Naive thymus-derived CD4-positive, alpha-beta T cell (primary cell): ENCODE results near the gene ATAT1. TPM values are rescaled to one million over a fixed set of nuclear protein-coding genes. Genes with fewer than 3 reads are reported as not detected.
A peak's percentile ranks its signal among the peaks of the same experiment; 100 is the strongest.

Experiments
- ATAC-seq: fragments of 150-1000 bp; cut with Tn5 transposase; 2 replicates; pipeline ENCODE4 v1.10.0; 2021; ENCODE audit warnings: mild to moderate bottlenecking, moderate library complexity
- CTCF ChIA-PET: fragments of 350-600 bp; sonication (Branson Sonifier 250); formaldehyde crosslinking; loops from one replicate; lab custom pipeline; 2021; ENCODE audit warnings: antibody characterized with exemption; lab: Charles Lee
- POLR2A ChIA-PET: fragments of 350-600 bp; sonication (Branson Sonifier 250); formaldehyde crosslinking; loops from one replicate; lab custom pipeline; 2021; ENCODE audit warnings: antibody characterized with exemption, inconsistent platforms; lab: Charles Lee
- DNase-seq, 9 donors: peaks; one replicate each; pipeline versions ENCODE4 v3.0.0 to v3.0.0-alpha.2; 2020 to 2022; ENCODE audit warnings: mixed read lengths in 1 of 9
- H3K27ac ChIP-seq: one replicate; pipeline ENCODE4 v1.7.0; 2013; ENCODE audit warnings: mild to moderate bottlenecking, low read depth, low read length, moderate library complexity
- H3K27me3 ChIP-seq, 2 donors: one replicate each; pipeline ENCODE4 v1.7.0; 2013; ENCODE audit warnings: low read length in 2 of 2, mild to moderate bottlenecking in 2 of 2, moderate library complexity in 2 of 2; ENCODE audit not compliant: control insufficient read depth in 2 of 2, insufficient read depth in 2 of 2
- H3K36me3 ChIP-seq, 3 experiments: 1 replicate in 2 of 3; 2 replicates in 1 of 3; pipeline ENCODE4 v1.7.0; 2013; ENCODE audit warnings: low read length in 3 of 3, mild to moderate bottlenecking in 3 of 3, moderate library complexity in 1 of 3; ENCODE audit not compliant: insufficient read depth in 3 of 3, control insufficient read depth in 2 of 3
- H3K4me1 ChIP-seq, 2 donors: one replicate each; pipeline ENCODE4 v1.7.0; 2013; ENCODE audit warnings: low read length in 2 of 2, mild to moderate bottlenecking in 2 of 2, moderate library complexity in 1 of 2; ENCODE audit not compliant: control insufficient read depth in 2 of 2, insufficient read depth in 2 of 2
- H3K4me3 ChIP-seq: 2 replicates; pipeline ENCODE4 v1.7.0; 2013; ENCODE audit warnings: mild to moderate bottlenecking, low read length
- H3K9me3 ChIP-seq, 3 experiments: 1 replicate in 2 of 3; 2 replicates in 1 of 3; pipeline ENCODE4 v1.7.0; 2013; ENCODE audit warnings: low read length in 3 of 3; ENCODE audit not compliant: control insufficient read depth in 2 of 3
- H3K27ac Mint-ChIP-seq, 9 donors: one replicate each; pipeline ENCODE4 v1.8.0; 2020 to 2022; ENCODE audit warnings: mixed read lengths in 9 of 9, mild to moderate bottlenecking in 8 of 9, moderate library complexity in 5 of 9, inconsistent platforms in 2 of 9
- H3K27me3 Mint-ChIP-seq, 5 donors: one replicate each; pipeline ENCODE4 v1.8.0; 2021 to 2022; ENCODE audit warnings: mixed read lengths in 5 of 5, mild to moderate bottlenecking in 1 of 5
- H3K36me3 Mint-ChIP-seq, 5 donors: one replicate each; pipeline ENCODE4 v1.8.0; 2020 to 2022; ENCODE audit warnings: mixed read lengths in 5 of 5, mild to moderate bottlenecking in 3 of 5, inconsistent platforms in 1 of 5
- H3K4me1 Mint-ChIP-seq, 7 donors: one replicate each; pipeline ENCODE4 v1.8.0; 2020 to 2022; ENCODE audit warnings: mixed read lengths in 7 of 7, mild to moderate bottlenecking in 3 of 7, inconsistent platforms in 1 of 7
- H3K4me3 Mint-ChIP-seq, 10 donors: one replicate each; pipeline ENCODE4 v1.8.0; 2020 to 2022; ENCODE audit warnings: mild to moderate bottlenecking in 10 of 10, mixed read lengths in 10 of 10, moderate library complexity in 6 of 10, inconsistent platforms in 2 of 10
- H3K9me3 Mint-ChIP-seq, 11 donors: one replicate each; pipeline ENCODE4 v1.8.0; 2020 to 2022; ENCODE audit warnings: mixed read lengths in 11 of 11, mild to moderate bottlenecking in 4 of 11, inconsistent platforms in 1 of 11, moderate library complexity in 1 of 11
- intact Hi-C, 2 donors: fragments of 100-400 bp; cut with micrococcal nuclease; formaldehyde crosslinking; loops; one replicate each; pipeline ENCODE4 v1.15.1; 2023
- polyA plus RNA-seq, 2 donors: library from polyadenylated mRNA; unstranded; fragments of 300-500 nt; fragmentation: Illumina TruSeq; gene quantifications; one replicate each; pipeline ENCODE4 v1.2.3, GENCODE V29; 2021
- total RNA-seq, 6 experiments: library from RNA in 5 of 6; stranded (reverse) in 5 of 6; gene quantifications; 1 replicate in 5 of 6; 2 replicates in 1 of 6; pipeline ENCODE4 v1.2.3 and lab custom pipeline; 2021 to 2026

The ATAT1 gene
- total and polyA plus RNA-seq, 7 experiments from 2014 or later, result 1.3 to 12.0 (median 9.0) TPM

- intact Hi-C loops, result loop anchor here in 1 of 2 donors (10.0 kb wide), 1 partner anchor 273 kb away; the partner anchor contains the start of gene DDR1
- H3K9me3 Mint-ChIP-seq, result peaks cover 0 to 12% (median 0%) of the 10 kb centered on the region in 11 donors
- H3K27ac Mint-ChIP-seq, result peak overlapping the region in 8 of 9 donors; percentile 76 to 100 (median 89)
- H3K4me1 ChIP-seq, result peaks cover 20 to 36% of the 10 kb centered on the region in 2 donors
- no peaks in the 10 kb centered on the region for H3K9me3 ChIP-seq
- H3K27me3 ChIP-seq, result no peaks in the 10 kb centered on the region
- peaks cover 24 to 53% (median 35%) of the 10 kb centered on the region in 5 donors for H3K36me3 Mint-ChIP-seq
- POLR2A ChIA-PET, result interaction anchor here (0.6 to 4.8 kb wide), 18 partner anchors 10 to 263 kb away, joined by 3 to 97 read pairs (median 5); partner anchors contain the start of gene ABCF1
- CTCF ChIA-PET, result interaction anchor here (0.7 to 1.4 kb wide), 6 partner anchors 10 to 119 kb away, joined by 3 to 9 read pairs (median 4); no protein-coding TSS in a partner anchor
- peaks cover 42 to 79% (median 73%) of the 10 kb centered on the region in 7 donors for H3K4me1 Mint-ChIP-seq
- no peak overlapping the region for H3K4me3 ChIP-seq
- ATAC-seq (no peak), DNase-seq (no peak)
- peak overlapping the region in 1 of 10 donors; percentile 14 for H3K4me3 Mint-ChIP-seq
- peaks cover 0 to 3% (median 0%) of the 10 kb centered on the region in 5 donors for H3K27me3 Mint-ChIP-seq
- peaks cover 18 to 37% (median 21%) of the 10 kb centered on the region in 3 experiments for H3K36me3 ChIP-seq
- H3K27ac ChIP-seq, result peak overlapping the region; percentile 93
Observed at GRCh38 chr6:30611150-30611855, 15.4 kb upstream of the ATAT1 start.

- Mint-ChIP-seq H3K4me3 (peak overlapping the region in 2 of 10 donors; percentile 11 to 14), H3K9me3 (peaks cover 0 to 17% (median 0%) of the 10 kb centered on the region in 11 donors), H3K27me3 (peaks cover 0 to 4% (median 0%) of the 10 kb centered on the region in 5 donors), H3K4me1 (peaks cover 42 to 74% (median 68%) of the 10 kb centered on the region in 7 donors), H3K27ac (peak overlapping the region in 8 of 9 donors; percentile 76 to 100 (median 87)), H3K36me3 (peaks cover 21 to 52% (median 38%) of the 10 kb centered on the region in 5 donors)
- no peaks in the 10 kb centered on the region for H3K27me3 ChIP-seq
- intact Hi-C loops, result loop anchor here in 1 of 2 donors (10.0 kb wide), 1 partner anchor 273 kb away; the partner anchor contains the start of gene DDR1
- H3K36me3 ChIP-seq, result peaks cover 18 to 37% (median 21%) of the 10 kb centered on the region in 3 experiments
- ATAC-seq (no peak), DNase-seq (no peak)
- ChIA-PET POLR2A (interaction anchor here (0.6 to 4.8 kb wide), 8 partner anchors 10 to 143 kb away, joined by 3 to 189 read pairs (median 28); partner anchors contain the start of genes GNL1, PRR3 and TUBB), CTCF (interaction anchor here (1.3 to 2.3 kb wide), 3 partner anchors 61 to 129 kb away, joined by 4 to 15 read pairs (median 11); partner anchors contain the start of gene DHX16)
- H3K27ac ChIP-seq, result peak overlapping the region; percentile 93
- no peaks in the 10 kb centered on the region for H3K9me3 ChIP-seq
- no peak overlapping the region for H3K4me3 ChIP-seq
- H3K4me1 ChIP-seq, result peaks cover 20 to 36% of the 10 kb centered on the region in 2 donors
Observed at GRCh38 chr6:30611856-30612194, 14.8 kb upstream of the ATAT1 start.

DNA sequence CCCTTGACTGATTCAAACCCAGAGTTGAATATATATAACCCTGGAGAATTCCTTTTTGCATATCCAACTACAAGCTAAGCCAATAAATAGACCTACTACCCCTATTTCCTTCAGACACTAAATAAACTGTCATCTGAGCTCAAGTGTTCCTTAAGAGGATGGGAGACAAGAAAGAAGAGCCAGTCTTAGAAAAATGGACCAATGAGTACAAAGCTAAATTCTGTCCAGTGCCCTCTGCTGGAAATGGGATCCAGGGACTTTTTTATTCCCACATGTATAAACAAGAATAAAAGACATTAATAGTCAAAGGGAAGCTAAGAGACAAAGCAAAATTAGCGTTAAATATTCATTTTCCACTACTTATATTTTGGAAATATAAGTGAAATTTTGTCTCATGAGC lies 14.5 kb upstream of the ATAT1 start:
- peaks cover 24 to 55% (median 42%) of the 10 kb centered on the region in 5 donors for H3K36me3 Mint-ChIP-seq
- Histone ChIP-seq H3K36me3 (peaks cover 17 to 37% (median 20%) of the 10 kb centered on the region in 3 experiments), H3K27me3 (no peaks in the 10 kb centered on the region), H3K4me1 (peaks cover 20 to 36% of the 10 kb centered on the region in 2 donors), H3K27ac (peak overlapping the region; percentile 93), H3K4me3 (no peak overlapping the region), H3K9me3 (no peaks in the 10 kb centered on the region)
- H3K27ac Mint-ChIP-seq, result peak overlapping the region in 8 of 9 donors; percentile 76 to 100 (median 91)
- H3K4me1 Mint-ChIP-seq, result peaks cover 42 to 72% (median 68%) of the 10 kb centered on the region in 7 donors
- peaks cover 0 to 8% (median 0%) of the 10 kb centered on the region in 5 donors for H3K27me3 Mint-ChIP-seq
- ChIA-PET POLR2A (interaction anchor here (0.6 to 4.8 kb wide), 14 partner anchors 10 to 142 kb away, joined by 3 to 189 read pairs (median 4); partner anchors contain the start of genes ABCF1, GNL1, PRR3 and TUBB), CTCF (interaction anchor here (0.6 to 2.3 kb wide), 6 partner anchors 16 to 130 kb away, joined by 3 to 15 read pairs (median 4); partner anchors contain the start of gene DHX16)
- H3K4me3 Mint-ChIP-seq, result no peak overlapping the region
- intact Hi-C loops, result loop anchor here in 1 of 2 donors (10.0 kb wide), 1 partner anchor 273 kb away; the partner anchor contains the start of gene DDR1
- peaks cover 0 to 21% (median 0%) of the 10 kb centered on the region in 11 donors for H3K9me3 Mint-ChIP-seq
- no peak for DNase-seq
- ATAC-seq, result no peak

- ATAC-seq (no peak), DNase-seq (no peak)
- Mint-ChIP-seq H3K4me3 (peak overlapping the region in 4 of 10 donors; percentile 10 to 94 (median 71)), H3K4me1 (peaks cover 38 to 69% (median 65%) of the 10 kb centered on the region in 7 donors), H3K36me3 (peaks cover 19 to 51% (median 37%) of the 10 kb centered on the region in 5 donors), H3K9me3 (peaks cover 0 to 26% (median 0%) of the 10 kb centered on the region in 11 donors), H3K27ac (peak overlapping the region in 8 of 9 donors; percentile 100), H3K27me3 (peaks cover 0 to 14% (median 0%) of the 10 kb centered on the region in 5 donors)
- CTCF ChIA-PET, result interaction anchor here (0.6 to 3.6 kb wide), 14 partner anchors 12 to 130 kb away, joined by 3 to 16 read pairs (median 3); partner anchors contain the start of gene DHX16
- Histone ChIP-seq H3K27ac (peak overlapping the region; percentile 93), H3K4me3 (no peak overlapping the region), H3K9me3 (no peaks in the 10 kb centered on the region), H3K27me3 (no peaks in the 10 kb centered on the region), H3K4me1 (peaks cover 20 to 36% of the 10 kb centered on the region in 2 donors), H3K36me3 (peaks cover 14 to 33% (median 17%) of the 10 kb centered on the region in 3 experiments)
- POLR2A ChIA-PET, result interaction anchor here (0.6 to 4.8 kb wide), 25 partner anchors 10 to 286 kb away, joined by 3 to 189 read pairs (median 4); partner anchors contain the start of genes ABCF1, DHX16, GNL1 and PRR3
- intact Hi-C loops, result loop anchor here in 1 of 2 donors (10.0 kb wide), 1 partner anchor 272 kb away; the partner anchor contains the start of gene DDR1
Observed at GRCh38 chr6:30612687-30613248, 13.9 kb upstream of the ATAT1 start.

- peak overlapping the region; percentile 76 to 100 (median 100) for H3K27ac Mint-ChIP-seq
- peaks cover 0 to 26% (median 0%) of the 10 kb centered on the region in 11 donors for H3K9me3 Mint-ChIP-seq
- peaks cover 0 to 14% (median 0%) of the 10 kb centered on the region in 5 donors for H3K27me3 Mint-ChIP-seq
- ChIA-PET POLR2A (interaction anchor here (0.6 to 4.8 kb wide), 28 partner anchors 9 to 286 kb away, joined by 3 to 189 read pairs (median 6); partner anchors contain the start of genes ABCF1, DHX16, GNL1 and MDC1), CTCF (interaction anchor here (0.6 to 3.6 kb wide), 13 partner anchors 13 to 131 kb away, joined by 3 to 16 read pairs (median 3); no protein-coding TSS in a partner anchor)
- intact Hi-C loops, result loop anchor here in 1 of 2 donors (2.0 to 10.0 kb wide), 2 partner anchors 13 to 271 kb away; partner anchors contain the start of gene DDR1
- H3K4me3 Mint-ChIP-seq, result peak overlapping the region; percentile 42 to 100 (median 94)
- DNase-seq (no peak), ATAC-seq (no peak)
- Histone ChIP-seq H3K36me3 (peaks cover 13 to 28% (median 17%) of the 10 kb centered on the region in 3 experiments), H3K4me3 (no peak overlapping the region), H3K9me3 (no peaks in the 10 kb centered on the region), H3K4me1 (peaks cover 25 to 38% of the 10 kb centered on the region in 2 donors), H3K27ac (peak overlapping the region; percentile 93), H3K27me3 (no peaks in the 10 kb centered on the region)
- peaks cover 39 to 68% (median 66%) of the 10 kb centered on the region in 7 donors for H3K4me1 Mint-ChIP-seq
- H3K36me3 Mint-ChIP-seq, result peaks cover 17 to 49% (median 36%) of the 10 kb centered on the region in 5 donors
Observed at GRCh38 chr6:30613251-30614043, 13.2 kb upstream of the ATAT1 start.
